ENCODE measurements around the gene NDE1.

NDE1 gene

DNA sequence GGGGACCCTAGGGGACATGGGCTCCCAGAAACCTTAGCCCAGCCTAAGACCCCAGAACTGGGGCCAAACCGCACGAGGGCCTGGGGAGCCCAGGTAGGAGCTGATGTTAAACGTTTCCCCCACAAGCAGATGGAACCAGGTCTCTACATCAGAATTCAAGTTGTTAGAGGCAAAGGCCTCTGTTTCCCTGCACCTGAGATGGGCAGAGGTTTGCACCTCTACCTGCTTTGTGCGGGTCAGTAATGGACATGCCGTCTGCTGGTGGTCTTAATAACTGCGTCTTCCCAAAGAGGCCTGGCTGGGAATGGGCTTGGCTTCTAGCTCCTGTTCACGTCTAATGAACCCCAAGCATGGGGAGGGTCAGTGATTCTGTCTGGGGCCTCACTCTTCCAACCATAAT is 79.1 kb downstream of the NDE1 start:
- DNase-seq, result no peak
- Histone ChIP-seq H3K27ac (ENCODE audit: insufficient read depth, low read length, poor library complexity, severe bottlenecking) (no peak overlapping the region), H3K27me3 (replicated peaks; ENCODE audit: control insufficient read depth, insufficient read depth, low read length, poor library complexity, severe bottlenecking) (no peaks in the 10 kb centered on the region), H3K9me3 (ENCODE audit: control insufficient read depth, low read length) (no peaks in the 10 kb centered on the region), H3K36me3 (ENCODE audit: control insufficient read depth, insufficient read depth, low read length) (peaks cover 27% of the 10 kb centered on the region), H3K4me1 (ENCODE audit: control insufficient read depth, insufficient read depth, low read length, poor library complexity, severe bottlenecking) (no peaks in the 10 kb centered on the region), H3K4me3 (ENCODE audit: insufficient read depth, low read depth, low read length, poor library complexity, severe bottlenecking) (no peak overlapping the region)

DNA sequence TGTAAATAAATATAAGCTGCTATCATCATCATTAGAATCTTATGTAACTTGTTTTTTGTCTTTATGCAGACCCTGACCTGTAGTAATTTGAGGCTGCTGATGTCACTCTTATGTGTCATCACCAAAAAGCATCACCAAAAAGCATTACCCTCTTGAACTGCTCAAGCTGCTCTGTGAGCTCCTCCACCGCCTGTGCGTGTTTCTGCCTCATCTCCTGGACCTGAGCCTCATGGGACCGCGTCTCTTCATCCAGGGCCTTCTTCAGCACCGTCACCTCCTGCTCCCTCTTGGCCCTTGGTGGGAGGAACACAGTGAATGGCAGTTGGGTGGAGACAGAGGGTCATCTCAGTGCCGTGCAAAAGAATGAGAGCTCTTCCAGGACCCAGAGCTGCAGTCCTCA is 82.4 kb downstream of the NDE1 start:
- no peak overlapping the region for H3K4me3 ChIP-seq (ENCODE audit: insufficient read depth, low read depth, low read length, poor library complexity, severe bottlenecking)
- no peaks in the 10 kb centered on the region for H3K9me3 ChIP-seq (ENCODE audit: control insufficient read depth, low read length)
- peaks cover 11% of the 10 kb centered on the region for H3K36me3 ChIP-seq (ENCODE audit: control insufficient read depth, insufficient read depth, low read length)
- H3K4me1 ChIP-seq (ENCODE audit: control insufficient read depth, insufficient read depth, low read length, poor library complexity, severe bottlenecking), result no peaks in the 10 kb centered on the region
- no peak overlapping the region for H3K27ac ChIP-seq (ENCODE audit: insufficient read depth, low read length, poor library complexity, severe bottlenecking)
- no peak for DNase-seq
- no peaks in the 10 kb centered on the region for H3K27me3 ChIP-seq (replicated peaks; ENCODE audit: control insufficient read depth, insufficient read depth, low read length, poor library complexity, severe bottlenecking)

DNA sequence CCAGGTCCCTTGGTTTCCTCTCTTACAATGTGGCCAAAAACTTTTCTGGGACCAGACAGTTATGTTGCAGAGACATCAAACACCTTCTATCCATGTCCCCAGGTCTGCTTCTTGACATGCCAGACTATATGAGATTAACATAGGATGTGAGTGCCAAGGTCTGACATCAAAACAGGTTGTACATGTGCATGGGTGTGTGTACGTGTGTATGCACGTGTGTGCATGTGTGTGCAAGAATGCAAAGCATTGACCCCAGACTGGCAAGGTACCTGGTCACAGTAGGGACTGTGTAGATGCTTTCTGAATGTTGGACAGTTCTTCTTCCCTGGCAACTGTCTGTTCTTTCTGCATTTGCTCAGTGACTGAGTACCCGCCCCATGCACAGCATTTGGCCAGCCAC is 85.6 kb downstream of the NDE1 start:
- DNase-seq, result no peak
- Histone ChIP-seq H3K27ac (ENCODE audit: insufficient read depth, low read length, poor library complexity, severe bottlenecking) (no peak overlapping the region), H3K9me3 (ENCODE audit: control insufficient read depth, low read length) (no peaks in the 10 kb centered on the region), H3K4me3 (ENCODE audit: insufficient read depth, low read depth, low read length, poor library complexity, severe bottlenecking) (no peak overlapping the region), H3K4me1 (ENCODE audit: control insufficient read depth, insufficient read depth, low read length, poor library complexity, severe bottlenecking) (no peaks in the 10 kb centered on the region), H3K27me3 (replicated peaks; ENCODE audit: control insufficient read depth, insufficient read depth, low read length, poor library complexity, severe bottlenecking) (no peaks in the 10 kb centered on the region), H3K36me3 (ENCODE audit: control insufficient read depth, insufficient read depth, low read length) (peaks cover 11% of the 10 kb centered on the region)

DNA sequence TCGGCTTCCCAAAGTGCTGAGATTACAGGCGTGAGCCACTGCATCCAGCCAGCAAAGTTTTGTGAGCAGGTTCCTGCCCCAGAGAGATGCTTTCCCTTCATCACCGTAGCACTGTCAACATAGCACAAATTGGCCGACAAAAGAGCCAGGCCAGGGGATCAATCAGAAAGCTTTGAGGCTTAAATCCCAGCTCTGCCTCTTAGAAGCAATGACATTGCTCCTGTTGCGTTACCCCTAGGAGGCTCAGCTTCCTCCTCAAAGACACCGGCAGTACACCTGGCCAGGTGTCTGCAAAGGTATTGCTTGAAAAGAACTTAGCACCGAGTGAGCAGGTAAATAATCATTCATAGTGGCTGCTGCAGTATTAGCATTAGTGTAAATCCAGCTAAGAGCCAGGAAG is 86.5 kb downstream of the NDE1 start:
- Histone ChIP-seq H3K27ac (ENCODE audit: insufficient read depth, low read length, poor library complexity, severe bottlenecking) (no peak overlapping the region), H3K27me3 (replicated peaks; ENCODE audit: control insufficient read depth, insufficient read depth, low read length, poor library complexity, severe bottlenecking) (no peaks in the 10 kb centered on the region), H3K4me1 (ENCODE audit: control insufficient read depth, insufficient read depth, low read length, poor library complexity, severe bottlenecking) (no peaks in the 10 kb centered on the region), H3K9me3 (ENCODE audit: control insufficient read depth, low read length) (no peaks in the 10 kb centered on the region), H3K36me3 (ENCODE audit: control insufficient read depth, insufficient read depth, low read length) (peaks cover 18% of the 10 kb centered on the region), H3K4me3 (ENCODE audit: insufficient read depth, low read depth, low read length, poor library complexity, severe bottlenecking) (no peak overlapping the region)
- no peak for DNase-seq

DNA sequence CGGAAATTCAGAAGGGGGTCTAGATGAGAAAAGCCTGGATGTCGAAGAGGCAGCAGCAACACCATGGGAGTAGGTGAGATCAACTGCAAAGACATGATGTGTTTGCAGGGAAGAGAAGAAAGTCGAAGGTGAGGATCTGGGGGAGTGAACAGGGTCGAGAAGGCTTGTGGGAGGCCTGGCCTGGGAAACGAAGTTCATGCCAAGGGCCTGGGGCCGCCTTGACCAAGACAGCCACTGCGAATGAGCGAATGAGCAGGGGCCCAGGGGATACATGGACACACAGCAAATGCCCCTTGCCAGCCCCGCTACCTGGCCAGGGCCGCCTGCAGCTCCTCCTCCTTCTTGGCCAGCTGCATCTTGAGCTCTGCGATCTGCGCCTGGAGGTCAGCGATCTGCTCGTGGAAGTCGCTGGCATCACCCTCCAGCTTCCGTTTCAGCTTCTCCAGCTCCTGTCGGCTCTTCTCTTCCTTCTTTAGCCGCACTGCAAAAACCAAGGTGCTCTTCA is 87.1 kb downstream of the NDE1 start:
- H3K9me3 ChIP-seq (ENCODE audit: control insufficient read depth, low read length), result no peaks in the 10 kb centered on the region
- H3K27ac ChIP-seq (ENCODE audit: insufficient read depth, low read length, poor library complexity, severe bottlenecking), result no peak overlapping the region
- H3K4me3 ChIP-seq (ENCODE audit: insufficient read depth, low read depth, low read length, poor library complexity, severe bottlenecking), result no peak overlapping the region
- no peak for DNase-seq
- H3K36me3 ChIP-seq (ENCODE audit: control insufficient read depth, insufficient read depth, low read length), result peaks cover 18% of the 10 kb centered on the region
- H3K27me3 ChIP-seq (replicated peaks; ENCODE audit: control insufficient read depth, insufficient read depth, low read length, poor library complexity, severe bottlenecking), result no peaks in the 10 kb centered on the region
- no peaks in the 10 kb centered on the region for H3K4me1 ChIP-seq (ENCODE audit: control insufficient read depth, insufficient read depth, low read length, poor library complexity, severe bottlenecking)

DNA sequence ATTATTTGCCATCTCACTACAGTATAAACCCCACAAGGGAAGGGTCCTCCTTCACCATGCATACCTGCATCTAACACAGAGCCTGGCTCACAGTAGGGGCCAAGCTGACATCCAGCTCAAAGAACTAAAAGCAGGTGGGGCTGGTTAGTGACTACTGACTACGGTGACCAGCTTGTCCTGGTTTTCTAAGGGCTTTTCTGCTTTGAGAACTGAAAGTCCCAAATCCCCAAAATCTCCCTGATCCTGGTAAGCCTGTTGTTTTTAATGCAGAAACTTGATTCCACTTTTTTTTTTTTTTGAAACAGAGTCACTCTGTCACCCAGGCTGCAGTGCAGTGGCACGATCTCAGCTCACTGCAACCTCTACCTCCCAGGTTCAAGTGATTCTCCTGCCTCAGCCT is 89.4 kb downstream of the NDE1 start:
- Histone ChIP-seq H3K9me3 (ENCODE audit: control insufficient read depth, low read length) (no peaks in the 10 kb centered on the region), H3K4me3 (ENCODE audit: insufficient read depth, low read depth, low read length, poor library complexity, severe bottlenecking) (no peak overlapping the region), H3K36me3 (ENCODE audit: control insufficient read depth, insufficient read depth, low read length) (peaks cover 15% of the 10 kb centered on the region), H3K27ac (ENCODE audit: insufficient read depth, low read length, poor library complexity, severe bottlenecking) (no peak overlapping the region), H3K4me1 (ENCODE audit: control insufficient read depth, insufficient read depth, low read length, poor library complexity, severe bottlenecking) (no peaks in the 10 kb centered on the region), H3K27me3 (replicated peaks; ENCODE audit: control insufficient read depth, insufficient read depth, low read length, poor library complexity, severe bottlenecking) (no peaks in the 10 kb centered on the region)
- DNase-seq, result no peak

DNA sequence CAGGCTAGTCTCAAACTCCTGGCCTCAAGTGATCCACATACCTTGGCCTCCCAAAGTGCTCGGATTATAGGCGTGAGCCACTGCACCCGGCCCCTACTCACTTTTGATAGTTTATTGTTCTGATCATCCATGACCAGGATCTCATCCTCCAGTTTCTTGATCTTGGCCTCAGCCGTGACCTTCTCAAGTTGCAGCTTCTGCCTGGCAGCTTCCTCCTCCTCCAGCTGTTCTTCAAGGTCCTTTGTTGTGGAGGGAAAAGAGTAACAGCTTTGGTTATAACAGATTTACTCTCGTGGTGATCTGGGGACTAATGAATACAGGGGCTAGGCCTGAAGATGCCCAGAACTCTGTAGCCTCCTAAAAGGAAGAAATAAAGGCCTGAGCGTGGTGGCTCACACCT is 89.9 kb downstream of the NDE1 start:
- Histone ChIP-seq H3K27ac (ENCODE audit: insufficient read depth, low read length, poor library complexity, severe bottlenecking) (no peak overlapping the region), H3K4me1 (ENCODE audit: control insufficient read depth, insufficient read depth, low read length, poor library complexity, severe bottlenecking) (no peaks in the 10 kb centered on the region), H3K36me3 (ENCODE audit: control insufficient read depth, insufficient read depth, low read length) (peaks cover 18% of the 10 kb centered on the region)

DNA sequence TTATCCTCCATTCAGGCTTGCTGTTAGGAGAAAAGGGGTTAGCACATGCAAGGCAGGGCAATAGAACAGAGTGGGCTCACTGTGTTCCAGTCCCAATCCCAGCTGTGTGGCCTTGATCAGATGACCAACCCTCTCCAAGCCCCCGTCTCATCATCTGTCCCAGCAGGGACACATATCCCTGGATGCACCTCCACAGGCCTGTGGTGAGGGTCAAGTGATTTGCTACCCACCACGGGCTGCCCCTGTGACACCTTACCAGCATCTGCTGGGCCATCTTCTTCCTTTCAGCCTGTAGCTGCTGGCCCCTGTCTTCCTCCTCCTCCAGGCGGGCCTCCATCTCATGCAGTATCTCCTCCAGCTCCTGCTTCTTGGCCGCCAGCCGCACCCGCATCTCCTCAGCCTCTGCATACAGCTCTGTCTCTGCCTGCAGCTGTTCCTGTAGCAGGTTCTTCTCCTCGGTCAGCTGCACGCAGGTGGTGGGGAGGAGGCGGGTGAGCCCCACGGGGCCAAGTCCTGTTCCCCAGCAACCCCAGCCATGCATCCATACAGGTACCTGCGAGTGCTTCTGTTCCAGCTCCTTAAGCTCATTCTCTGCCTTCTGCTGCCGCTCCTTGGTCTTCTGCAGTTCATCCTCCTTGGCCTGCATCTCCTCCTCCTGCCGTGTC is 91.3 kb downstream of the NDE1 start:
- Histone ChIP-seq H3K4me1 (ENCODE audit: control insufficient read depth, insufficient read depth, low read length, poor library complexity, severe bottlenecking) (no peaks in the 10 kb centered on the region), H3K9me3 (ENCODE audit: control insufficient read depth, low read length) (no peaks in the 10 kb centered on the region), H3K4me3 (ENCODE audit: insufficient read depth, low read depth, low read length, poor library complexity, severe bottlenecking) (no peak overlapping the region), H3K27me3 (replicated peaks; ENCODE audit: control insufficient read depth, insufficient read depth, low read length, poor library complexity, severe bottlenecking) (no peaks in the 10 kb centered on the region), H3K27ac (ENCODE audit: insufficient read depth, low read length, poor library complexity, severe bottlenecking) (no peak overlapping the region), H3K36me3 (ENCODE audit: control insufficient read depth, insufficient read depth, low read length) (peaks cover 11% of the 10 kb centered on the region)
- DNase-seq, result no peak

More for the DNA sequence above, 89.9 kb downstream of the NDE1 start:
- H3K9me3 ChIP-seq (ENCODE audit: control insufficient read depth, low read length), result no peaks in the 10 kb centered on the region
- no peak for DNase-seq
- no peaks in the 10 kb centered on the region for H3K27me3 ChIP-seq (replicated peaks; ENCODE audit: control insufficient read depth, insufficient read depth, low read length, poor library complexity, severe bottlenecking)
- no peak overlapping the region for H3K4me3 ChIP-seq (ENCODE audit: insufficient read depth, low read depth, low read length, poor library complexity, severe bottlenecking)

DNA sequence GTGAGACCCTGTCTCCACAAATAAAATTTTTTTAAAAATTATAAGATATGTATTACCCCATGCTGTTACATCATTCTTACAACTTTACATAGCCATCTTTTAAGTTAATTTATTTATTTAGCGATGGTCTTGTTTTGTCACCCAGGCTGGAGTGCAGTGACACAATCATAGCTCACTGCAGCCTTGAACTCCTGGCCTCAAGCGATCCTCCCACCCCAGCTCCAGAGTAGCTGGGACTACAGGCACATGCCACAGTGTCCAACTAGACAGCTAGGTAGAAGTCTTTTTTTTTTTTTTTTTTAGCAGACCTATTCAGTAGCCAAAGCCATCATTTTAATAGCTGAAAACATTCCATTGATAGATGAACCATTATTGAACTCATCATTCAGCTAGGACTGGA is 92.7 kb downstream of the NDE1 start:
- H3K36me3 ChIP-seq (ENCODE audit: control insufficient read depth, insufficient read depth, low read length), result peaks cover 11% of the 10 kb centered on the region
- H3K27me3 ChIP-seq (replicated peaks; ENCODE audit: control insufficient read depth, insufficient read depth, low read length, poor library complexity, severe bottlenecking), result no peaks in the 10 kb centered on the region
- no peaks in the 10 kb centered on the region for H3K9me3 ChIP-seq (ENCODE audit: control insufficient read depth, low read length)
- no peaks in the 10 kb centered on the region for H3K4me1 ChIP-seq (ENCODE audit: control insufficient read depth, insufficient read depth, low read length, poor library complexity, severe bottlenecking)
- no peak overlapping the region for H3K4me3 ChIP-seq (ENCODE audit: insufficient read depth, low read depth, low read length, poor library complexity, severe bottlenecking)
- H3K27ac ChIP-seq (ENCODE audit: insufficient read depth, low read length, poor library complexity, severe bottlenecking), result no peak overlapping the region
- DNase-seq, result no peak

DNA sequence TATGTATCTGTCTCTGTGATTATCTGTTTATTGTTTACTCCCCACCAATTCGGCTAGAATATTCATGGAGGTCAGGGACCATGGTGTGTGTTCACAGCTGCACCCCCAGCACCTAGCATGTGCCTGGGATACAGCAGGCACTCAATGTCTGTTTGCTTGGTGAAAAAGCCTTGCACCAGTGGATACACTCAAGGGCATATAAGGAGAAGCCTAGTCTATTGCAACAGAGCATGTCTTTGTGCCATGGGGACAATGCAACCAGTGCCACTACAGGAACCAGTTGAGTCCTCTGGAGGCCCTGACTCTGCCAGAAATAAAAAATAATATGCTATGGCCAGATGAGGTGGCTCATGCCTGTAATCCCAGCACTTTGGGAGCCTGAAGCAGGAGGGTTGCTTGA is 93.6 kb downstream of the NDE1 start:
- DNase-seq, result no peak
- Histone ChIP-seq H3K36me3 (ENCODE audit: control insufficient read depth, insufficient read depth, low read length) (peaks cover 11% of the 10 kb centered on the region), H3K9me3 (ENCODE audit: control insufficient read depth, low read length) (no peaks in the 10 kb centered on the region), H3K27ac (ENCODE audit: insufficient read depth, low read length, poor library complexity, severe bottlenecking) (no peak overlapping the region), H3K4me1 (ENCODE audit: control insufficient read depth, insufficient read depth, low read length, poor library complexity, severe bottlenecking) (no peaks in the 10 kb centered on the region), H3K4me3 (ENCODE audit: insufficient read depth, low read depth, low read length, poor library complexity, severe bottlenecking) (no peak overlapping the region), H3K27me3 (replicated peaks; ENCODE audit: control insufficient read depth, insufficient read depth, low read length, poor library complexity, severe bottlenecking) (no peaks in the 10 kb centered on the region)

Measured in effector memory CD4-positive, alpha-beta T cell (primary cell).